ENCODE data around the gene UBIAD1. TPM values are rescaled to one million over a fixed set of nuclear protein-coding genes. Genes with fewer than 3 reads are reported as not detected.

The UBIAD1 gene
- total and polyA plus RNA-seq, 9 of the 15 experiments (the other 6 are each of a cell fraction or from before 2014, with no cell fraction given): 6.2 to 34.3 (median 22.3) TPM

DNA sequence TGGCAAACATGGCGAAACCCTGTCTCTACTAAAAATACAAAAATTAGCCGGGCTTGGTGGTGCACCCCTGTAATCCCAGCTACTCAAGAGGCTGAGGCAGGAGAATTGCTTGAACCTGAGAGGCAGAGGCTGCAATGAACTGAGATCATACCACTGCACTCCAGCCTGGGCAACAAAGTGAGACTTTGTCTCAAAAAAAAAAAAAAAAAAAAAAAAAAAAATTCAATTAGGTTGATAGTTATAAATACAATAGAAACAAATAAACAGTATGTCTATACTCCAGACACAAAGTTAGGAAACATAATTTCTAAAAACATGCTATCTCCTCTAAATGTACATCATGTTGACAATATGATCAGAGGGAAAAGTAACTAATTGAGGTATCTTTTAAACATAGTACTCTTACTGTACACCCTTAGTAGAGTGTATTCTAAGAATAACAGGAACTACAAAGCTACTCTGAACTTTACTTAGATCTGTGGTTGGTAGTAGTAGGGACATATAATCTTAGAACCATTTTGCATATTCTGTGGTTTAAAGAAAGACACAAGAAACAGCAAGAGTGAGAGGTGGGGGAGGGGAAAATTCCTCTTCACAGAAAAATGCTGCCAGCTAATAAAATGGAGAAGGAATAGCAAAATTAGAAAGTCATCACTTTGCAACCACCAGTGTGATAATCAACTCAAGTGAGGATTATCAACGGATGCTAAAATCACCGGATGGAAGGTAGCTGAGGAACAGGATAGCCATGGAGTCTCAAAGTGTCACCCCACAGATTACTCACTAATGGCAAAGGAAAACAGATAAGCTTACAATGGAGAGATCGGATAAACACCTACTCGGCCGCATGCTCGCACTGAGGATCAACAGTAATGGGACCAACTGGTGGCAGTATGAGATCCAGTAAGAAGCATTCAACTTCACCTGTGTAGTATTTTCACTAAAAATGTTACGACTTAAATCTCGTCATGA is 45.6 kb upstream of the UBIAD1 start (continued):
- no peak for TF ChIP-seq ZNF609 (CRISPR knock-in tag; IDR thresholded peaks at IDR 0.05; ENCODE audit: borderline replicate concordance)
- TF ChIP-seq, protein P1, sequence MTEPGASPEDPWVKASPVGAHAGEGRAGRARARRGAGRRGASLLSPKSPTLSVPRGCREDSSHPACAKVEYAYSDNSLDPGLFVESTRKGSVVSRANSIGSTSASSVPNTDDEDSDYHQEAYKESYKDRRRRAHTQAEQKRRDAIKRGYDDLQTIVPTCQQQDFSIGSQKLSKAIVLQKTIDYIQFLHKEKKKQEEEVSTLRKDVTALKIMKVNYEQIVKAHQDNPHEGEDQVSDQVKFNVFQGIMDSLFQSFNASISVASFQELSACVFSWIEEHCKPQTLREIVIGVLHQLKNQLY (CRISPR knock-in tag; conservative IDR thresholded peaks at IDR 0.05): no peak
- no peak for TF ChIP-seq ZBTB40 (IDR thresholded peaks at IDR 0.05)
- no peak for TF ChIP-seq ZBTB40 (CRISPR knock-in tag; IDR thresholded peaks at IDR 0.05)
- no peak for TF ChIP-seq CHD4 (IDR thresholded peaks at IDR 0.05; ENCODE audit: insufficient read depth, insufficient replicate concordance, low read depth, low read length, poor library complexity, severe bottlenecking)
- no peak for TF ChIP-seq ZNF134 (CRISPR knock-in tag; conservative IDR thresholded peaks at IDR 0.05)
- no peak for TF ChIP-seq ARHGAP35 (IDR thresholded peaks at IDR 0.05; ENCODE audit: partially characterized antibody)
- no peak for TF ChIP-seq FUS (optimal IDR thresholded peaks at IDR 0.05; ENCODE audit: low read depth, low read length)
- no peak for TF ChIP-seq CAMTA2 (CRISPR knock-in tag; conservative IDR thresholded peaks at IDR 0.05)
- no peak for TF ChIP-seq DMBX1 (CRISPR knock-in tag; IDR thresholded peaks at IDR 0.05; ENCODE audit: borderline replicate concordance)
- no peak for TF ChIP-seq HMGN3 (IDR thresholded peaks at IDR 0.05; ENCODE audit: borderline replicate concordance, extremely low read depth, insufficient read length, low read depth, low read length)
